COR-L47 (cell line): ENCODE measurements around the gene RASSF7.

ENCODE experiments used
- DNase-seq: peaks from one replicate; lab custom pipeline; 2025; lab: John Stamatoyannopoulos, UW

The RASSF7 gene

GRCh38 chr11:610146-610801 is 49.5 kb downstream of the RASSF7 start:
- DNase-seq, result no peak

- DNase-seq, result no peak
These were observed 50.5 kb downstream of the RASSF7 start for GRCh38 chr11:611001-611996.

- DNase-seq, result no peak
These were observed 51.6 kb downstream of the RASSF7 start for GRCh38 chr11:612201-612960.

DNA sequence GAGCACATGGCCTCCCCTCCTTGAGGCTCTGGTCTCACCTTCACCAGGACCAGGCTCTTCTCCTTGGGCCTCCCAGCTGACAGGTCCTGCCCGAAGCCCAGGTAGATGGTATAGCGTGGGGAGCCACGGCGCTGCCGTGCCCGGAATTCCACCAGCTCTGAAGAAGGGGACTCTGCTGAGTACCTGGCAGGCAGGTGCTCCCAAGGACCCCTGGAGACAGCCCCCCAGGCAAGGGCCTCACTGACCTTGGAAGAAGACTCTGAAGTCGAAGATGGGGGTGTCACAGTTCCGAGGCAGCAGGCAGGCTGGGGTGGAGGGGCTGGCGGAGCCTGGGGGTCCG is 52.2 kb downstream of the RASSF7 start:
- no peak for DNase-seq

DNA sequence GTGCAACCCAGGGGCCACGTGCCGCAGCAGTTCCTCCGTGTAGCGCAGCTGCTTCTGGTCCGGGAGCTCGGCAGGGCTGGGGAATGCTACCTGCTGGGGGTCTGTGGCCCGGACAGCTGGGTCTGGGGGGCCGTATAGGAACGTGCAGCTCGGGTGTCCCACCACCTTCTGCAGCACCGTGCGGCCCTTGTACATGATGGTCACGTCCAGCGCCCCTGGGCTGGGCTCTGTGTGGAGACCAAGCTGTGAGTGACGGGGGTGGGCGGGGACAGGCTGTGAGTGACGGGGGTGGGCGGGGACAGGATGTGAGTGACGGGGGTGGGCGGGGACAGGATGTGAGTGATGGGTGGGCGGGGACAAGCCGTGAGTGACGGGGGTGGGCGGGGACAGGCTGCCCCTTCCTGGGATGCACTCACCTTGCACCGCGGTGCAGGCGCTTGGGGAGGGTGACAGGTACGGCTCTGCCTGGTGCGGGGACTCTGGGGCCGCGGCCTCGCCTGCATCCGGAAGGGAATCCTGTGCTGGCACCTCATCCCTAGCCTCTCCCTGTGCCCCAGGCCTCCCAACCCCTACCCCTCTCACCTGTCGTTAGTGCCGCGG is 52.7 kb downstream of the RASSF7 start:
- peak; percentile 63 for DNase-seq
